Measurements from ENCODE around the gene ZNF175. TPM values are rescaled to one million over a fixed set of nuclear protein-coding genes. Genes with fewer than 3 reads are reported as not detected.

The ZNF175 gene
- total and polyA plus RNA-seq, 9 of the 15 experiments (the other 6 are each of a cell fraction or from before 2014, with no cell fraction given) = 3.7 to 37.9 (median 14.0) TPM

- TF ChIP-seq NKRF (IDR thresholded peaks at IDR 0.05; ENCODE audit: borderline replicate concordance) (no peak), RBBP5 (IDR thresholded peaks at IDR 0.05; ENCODE audit: borderline replicate concordance, insufficient read depth, low read length, poor library complexity, severe bottlenecking) (no peak), CBFA2T2 (conservative IDR thresholded peaks at IDR 0.05) (0 out of 2 replicates have a peak, but pooled peaks have one; percentile 10), MGA (IDR thresholded peaks at IDR 0.05) (no peak), THRB (CRISPR knock-in tag; conservative IDR thresholded peaks at IDR 0.05) (0 out of 2 replicates have a peak, but pooled peaks have one; percentile 51), CBFA2T3 (IDR thresholded peaks at IDR 0.05) (0 out of 2 replicates have a peak, but pooled peaks have one; percentile 26), MTF1 (CRISPR knock-in tag; IDR thresholded peaks at IDR 0.05; ENCODE audit: borderline replicate concordance) (no peak)
These were observed 21.4 kb downstream of the ZNF175 start (continued) for GRCh38 chr19:51592521-51592920.

Measured in K562 (cell line).